Tibial nerve (tissue), 4 donors: ENCODE data around the gene USP53.

Source experiments
- CTCF ChIP-seq, 5 experiments: fragments of 200-600 bp in 3 of 5; fragments of 450-650 bp in 2 of 5; sonication (generic) in 3 of 5; IDR thresholded peaks; one replicate each; pipeline ENCODE4 v1.5.1; 2016 to 2019; ENCODE audit warnings: antibody characterized with exemption in 5 of 5, mild to moderate bottlenecking in 3 of 5, moderate library complexity in 2 of 5
- EP300 ChIP-seq, 2 donors: sonication (generic); formaldehyde crosslinking; IDR thresholded peaks; one replicate each; pipeline ENCODE4 v1.6.1; 2017; ENCODE audit warnings: antibody characterized with exemption in 2 of 2, mild to moderate bottlenecking in 1 of 2

GRCh38 chr4:119296356-119296755 is 83.8 kb downstream of the USP53 start:
- TF ChIP-seq EP300 (IDR thresholded peaks at IDR 0.05), result no peak
- TF ChIP-seq CTCF (IDR thresholded peaks at IDR 0.05), result no peak
